ENCODE data around the gene FBXO11. TPM values are rescaled to one million over a fixed set of nuclear protein-coding genes. Genes with fewer than 3 reads are reported as not detected.
"Not testable (repeated sequence)": the region's sequence is repeated elsewhere in the genome, so short reads cannot be mapped to it uniquely, and the experiment has no call there.

FBXO11 gene
- total RNA-seq, 1 donor from 2014 or later: 89.1 TPM

DNA sequence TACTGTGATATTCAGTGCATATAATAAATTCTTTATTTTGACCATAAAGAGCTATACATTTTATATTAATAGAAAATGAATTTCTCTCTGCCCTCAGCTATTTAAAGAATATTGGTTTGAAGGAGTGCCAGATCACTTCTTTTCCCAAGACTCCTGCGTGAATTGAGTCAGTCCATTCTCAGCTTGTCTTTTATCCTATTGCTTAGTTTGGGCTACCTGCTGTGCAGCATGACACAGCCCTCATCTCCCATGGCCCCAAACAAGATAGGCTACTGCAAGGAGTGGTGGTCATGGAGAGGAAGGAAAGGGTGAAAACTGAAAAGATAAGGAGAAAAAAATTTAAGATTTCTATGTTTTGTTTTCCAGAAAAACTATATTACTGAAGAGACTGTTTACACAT lies 10.1 kb upstream of the FBXO11 start:
- CTCF ChIA-PET: no interaction called here
- Mint-ChIP-seq H3K27me3 (no peaks in the 10 kb centered on the region), H3K36me3 (ENCODE audit: low read depth) (no peaks in the 10 kb centered on the region), H3K27ac (no peak overlapping the region), H3K4me3 (no peak overlapping the region), H3K4me1 (peaks cover 4% of the 10 kb centered on the region), H3K9me3 (no peaks in the 10 kb centered on the region)
- POLR2A ChIA-PET: interaction anchor here (0.6 kb wide), 1 partner anchor 29 kb away, joined by 4 read pairs; no protein-coding TSS in a partner anchor
- intact Hi-C loops (cut with micrococcal nuclease): no loop called here
- DNase-seq: no peak
- ATAC-seq (ENCODE audit: low read depth): no peak
- TF ChIP-seq CTCF (IDR thresholded peaks at IDR 0.05): no peak

GRCh38 chr2:47910662-47911061 lies 4.4 kb upstream of the FBXO11 start:
- H3K9me3 Mint-ChIP-seq; H3K36me3 Mint-ChIP-seq (ENCODE audit: low read depth); POLR2A ChIA-PET; H3K27ac Mint-ChIP-seq; intact Hi-C loops (cut with micrococcal nuclease); H3K27me3 Mint-ChIP-seq; ATAC-seq (ENCODE audit: low read depth); H3K4me3 Mint-ChIP-seq; DNase-seq; CTCF ChIA-PET: not testable (repeated sequence)
- H3K4me1 Mint-ChIP-seq: peaks cover 17% of the 10 kb centered on the region

DNA sequence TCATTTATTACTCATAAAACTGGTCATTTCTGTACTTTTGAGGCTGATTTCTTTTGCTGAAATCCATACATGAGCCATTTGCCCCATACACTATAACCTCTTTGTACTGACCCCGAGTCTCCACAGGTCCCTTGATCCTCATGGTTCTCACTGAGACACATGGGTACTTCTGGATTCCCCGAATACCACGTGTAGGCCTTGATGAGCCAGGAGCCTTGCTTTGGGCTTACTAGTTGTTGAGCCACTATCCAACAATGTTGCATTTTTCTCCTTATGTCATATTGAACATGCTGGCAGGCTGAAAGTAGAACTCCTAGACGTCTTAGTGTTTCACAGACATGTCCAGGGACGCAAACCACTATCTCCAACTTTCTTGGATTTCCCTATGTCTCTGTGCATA lies 2.4 kb upstream of the FBXO11 start:
- ATAC-seq (ENCODE audit: low read depth): no peak
- CTCF ChIA-PET: no interaction called here
- peaks cover 20% of the 10 kb centered on the region for H3K36me3 Mint-ChIP-seq (ENCODE audit: low read depth)
- H3K27ac Mint-ChIP-seq: peak overlapping the region; percentile 2
- H3K4me1 Mint-ChIP-seq: peaks cover 24% of the 10 kb centered on the region
- intact Hi-C loops (cut with micrococcal nuclease): no loop called here
- POLR2A ChIA-PET: no interaction called here
- TF ChIP-seq CTCF (IDR thresholded peaks at IDR 0.05): no peak
- no peaks in the 10 kb centered on the region for H3K9me3 Mint-ChIP-seq
- no peak for DNase-seq
- H3K27me3 Mint-ChIP-seq: no peaks in the 10 kb centered on the region
- H3K4me3 Mint-ChIP-seq: no peak overlapping the region

DNA sequence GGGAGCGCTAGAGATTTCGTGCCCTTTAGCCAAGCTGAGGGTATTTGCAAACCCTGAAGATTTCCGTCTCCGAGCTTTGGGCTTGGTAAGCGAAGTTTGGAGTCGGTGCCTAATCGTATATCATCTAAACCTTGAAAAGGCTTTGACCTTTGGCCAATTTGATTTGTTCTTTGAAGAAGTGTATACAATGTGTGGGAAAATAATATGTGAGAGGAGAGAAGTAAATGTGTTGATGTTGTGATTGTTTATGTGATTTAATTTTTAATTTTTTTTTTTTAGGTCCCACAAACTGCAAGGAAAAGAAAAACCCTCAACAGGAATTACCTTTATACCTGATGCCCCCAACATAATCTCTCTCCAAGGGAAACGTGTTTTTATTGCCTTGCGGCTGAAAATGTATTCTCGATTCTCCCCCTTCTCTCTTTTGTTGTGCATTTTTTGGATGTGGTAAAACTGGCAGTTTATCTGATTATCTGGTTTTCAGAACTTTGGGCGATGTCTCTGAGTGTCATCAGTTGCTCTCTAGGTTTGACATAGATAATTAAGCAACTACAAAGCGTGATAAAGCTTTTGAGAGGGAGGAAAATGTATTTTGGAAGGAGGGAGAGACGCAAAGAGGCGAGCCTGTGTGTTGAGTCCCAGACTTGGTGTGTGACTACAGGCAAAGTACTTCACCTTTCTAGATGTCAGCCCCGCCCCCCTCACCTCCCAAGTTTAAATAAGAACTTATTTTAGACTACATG lies 912 bp upstream of the FBXO11 start:
- TF ChIP-seq CTCF (IDR thresholded peaks at IDR 0.05): no peak
- ChIA-PET CTCF (interaction anchor here (0.5 to 1.9 kb wide), 10 partner anchors 10 to 605 kb away, joined by 3 to 15 read pairs (median 4); no protein-coding TSS in a partner anchor), POLR2A (interaction anchor here (0.5 to 1.6 kb wide), 11 partner anchors 10 to 515 kb away, joined by 3 to 21 read pairs (median 3); partner anchors contain the start of gene MSH6)
- DNase-seq (no peak), ATAC-seq (ENCODE audit: low read depth) (no peak)
- intact Hi-C loops (cut with micrococcal nuclease): loop anchor here (1.0 to 2.0 kb wide), 5 partner anchors 50 to 513 kb away; partner anchors contain the start of gene MSH2
- Mint-ChIP-seq H3K9me3 (no peaks in the 10 kb centered on the region), H3K27me3 (no peaks in the 10 kb centered on the region), H3K4me3 (peak overlapping the region; percentile 93), H3K36me3 (ENCODE audit: low read depth) (peaks cover 22% of the 10 kb centered on the region), H3K27ac (peak overlapping the region; percentile 99), H3K4me1 (peaks cover 35% of the 10 kb centered on the region)

GRCh38 chr2:47905386-47906156 lies 727 bp downstream of the FBXO11 start:
- CTCF ChIA-PET: no interaction called here

More at GRCh38 chr2:47905386-47906156, 727 bp downstream of the FBXO11 start:
- DNase-seq: peak; percentile 68
- no peaks in the 10 kb centered on the region for H3K9me3 Mint-ChIP-seq
- intact Hi-C loops (cut with micrococcal nuclease): loop anchor here (1.0 to 2.0 kb wide), 7 partner anchors 7 to 503 kb away; partner anchors contain the start of genes MSH2 and MSH6
- peaks cover 44% of the 10 kb centered on the region for H3K4me1 Mint-ChIP-seq
- peak; percentile 1 for ATAC-seq (ENCODE audit: low read depth)
- peak overlapping the region; percentile 93 for H3K4me3 Mint-ChIP-seq
- H3K27ac Mint-ChIP-seq: peak overlapping the region; percentile 99
- no peaks in the 10 kb centered on the region for H3K27me3 Mint-ChIP-seq
- no peak for TF ChIP-seq CTCF (IDR thresholded peaks at IDR 0.05)
- POLR2A ChIA-PET: interaction anchor here (0.5 to 1.0 kb wide), 10 partner anchors 11 to 1925 kb away, joined by 3 to 7 read pairs (median 4); partner anchors contain the start of gene MSH6
- H3K36me3 Mint-ChIP-seq (ENCODE audit: low read depth): peaks cover 22% of the 10 kb centered on the region

Measured in activated B cell treated with CpG ODN at 0.5 μM for 24 hours (primary cell).